ENCODE data around the gene RNF224.

DNA sequence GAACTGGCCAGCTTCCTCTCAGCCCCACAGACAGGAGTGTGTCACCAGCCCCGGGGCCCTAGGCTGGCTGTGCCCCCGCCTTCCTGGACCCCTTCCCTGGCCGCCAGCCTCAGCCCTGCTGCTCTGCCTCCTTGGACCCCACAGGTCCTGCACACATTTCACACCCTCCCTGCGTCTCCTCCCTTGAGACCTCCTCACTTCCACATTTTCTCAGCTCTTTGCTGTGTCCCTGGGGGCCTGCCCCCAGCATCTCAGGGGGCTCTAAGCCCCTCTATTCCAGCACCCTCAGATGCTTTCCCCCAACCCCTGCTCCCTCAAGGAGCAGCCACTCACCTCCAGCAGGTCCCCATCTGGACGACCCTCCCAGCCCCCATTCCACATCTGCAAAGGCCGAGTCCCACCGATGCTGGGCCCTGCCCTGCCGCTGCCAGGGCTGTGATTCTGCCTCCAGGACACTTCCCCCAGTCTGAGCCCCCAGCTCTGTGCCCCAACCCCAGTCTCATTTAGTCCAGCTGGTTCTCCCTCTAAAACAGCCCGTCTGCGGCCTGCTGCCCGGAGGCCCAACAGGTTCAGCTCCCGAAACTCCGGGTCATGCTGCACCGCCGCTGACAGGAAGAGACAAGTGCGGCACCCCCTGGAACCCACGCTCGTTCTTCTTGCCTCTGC lies 7.6 kb downstream of the RNF224 start:
- TF ChIP-seq, protein P1, sequence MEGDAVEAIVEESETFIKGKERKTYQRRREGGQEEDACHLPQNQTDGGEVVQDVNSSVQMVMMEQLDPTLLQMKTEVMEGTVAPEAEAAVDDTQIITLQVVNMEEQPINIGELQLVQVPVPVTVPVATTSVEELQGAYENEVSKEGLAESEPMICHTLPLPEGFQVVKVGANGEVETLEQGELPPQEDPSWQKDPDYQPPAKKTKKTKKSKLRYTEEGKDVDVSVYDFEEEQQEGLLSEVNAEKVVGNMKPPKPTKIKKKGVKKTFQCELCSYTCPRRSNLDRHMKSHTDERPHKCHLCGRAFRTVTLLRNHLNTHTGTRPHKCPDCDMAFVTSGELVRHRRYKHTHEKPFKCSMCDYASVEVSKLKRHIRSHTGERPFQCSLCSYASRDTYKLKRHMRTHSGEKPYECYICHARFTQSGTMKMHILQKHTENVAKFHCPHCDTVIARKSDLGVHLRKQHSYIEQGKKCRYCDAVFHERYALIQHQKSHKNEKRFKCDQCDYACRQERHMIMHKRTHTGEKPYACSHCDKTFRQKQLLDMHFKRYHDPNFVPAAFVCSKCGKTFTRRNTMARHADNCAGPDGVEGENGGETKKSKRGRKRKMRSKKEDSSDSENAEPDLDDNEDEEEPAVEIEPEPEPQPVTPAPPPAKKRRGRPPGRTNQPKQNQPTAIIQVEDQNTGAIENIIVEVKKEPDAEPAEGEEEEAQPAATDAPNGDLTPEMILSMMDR (IDR thresholded peaks at IDR 0.05) = no peak
- TF ChIP-seq POLR2A (IDR thresholded peaks at IDR 0.05) = no peak
